GM18909 (cell line): ENCODE results near the gene UBE2V1.
"Not testable (repeated sequence)": the region's sequence is repeated elsewhere in the genome, so short reads cannot be mapped to it uniquely, and the experiment has no call there.

ENCODE experiments used
- ATAC-seq: cut with Tn5 transposase; IDR thresholded peaks from one replicate; pipeline ENCODE4 v1.9.1; 2021; ENCODE audit warnings: mild to moderate bottlenecking; ENCODE audit not compliant: unreplicated experiment, poor library complexity

The UBE2V1 gene

GRCh38 chr20:50138479-50139393 lies 25.8 kb upstream of the UBE2V1 start:
- no peak for ATAC-seq

GRCh38 chr20:50138120-50138478 lies 25.1 kb upstream of the UBE2V1 start:
- ATAC-seq = no peak

- ATAC-seq = not testable (repeated sequence)
Observed at GRCh38 chr20:50137702-50138101, 24.8 kb upstream of the UBE2V1 start.

GRCh38 chr20:50136822-50137599 lies 24.1 kb upstream of the UBE2V1 start:
- no peak for ATAC-seq

GRCh38 chr20:50135157-50135556 lies 22.2 kb upstream of the UBE2V1 start:
- ATAC-seq = not testable (repeated sequence)

GRCh38 chr20:50133474-50134217 lies 20.7 kb upstream of the UBE2V1 start:
- no peak for ATAC-seq

- ATAC-seq = no peak
Observed at GRCh38 chr20:50133041-50133440, 20.1 kb upstream of the UBE2V1 start.

GRCh38 chr20:50130995-50131394 lies 18.0 kb upstream of the UBE2V1 start:
- ATAC-seq = no peak

GRCh38 chr20:50130356-50130723 lies 17.4 kb upstream of the UBE2V1 start:
- ATAC-seq = no peak

- ATAC-seq = no peak
Observed at GRCh38 chr20:50129662-50130355, 16.9 kb upstream of the UBE2V1 start.

GRCh38 chr20:50128520-50128905 lies 15.6 kb upstream of the UBE2V1 start:
- ATAC-seq = no peak

- ATAC-seq = no peak
Observed at GRCh38 chr20:50127587-50128519, 14.9 kb upstream of the UBE2V1 start.

GRCh38 chr20:50126662-50127061 lies 13.7 kb upstream of the UBE2V1 start:
- ATAC-seq = no peak

- no peak for ATAC-seq
Observed at GRCh38 chr20:50125279-50125678, 12.3 kb upstream of the UBE2V1 start.

- ATAC-seq = no peak
Observed at GRCh38 chr20:50124496-50124895, 11.5 kb upstream of the UBE2V1 start.

GRCh38 chr20:50123418-50123817 lies 10.5 kb upstream of the UBE2V1 start:
- no peak for ATAC-seq

GRCh38 chr20:50122763-50123162 lies 9.8 kb upstream of the UBE2V1 start:
- ATAC-seq = no peak

GRCh38 chr20:50121858-50122271 lies 8.9 kb upstream of the UBE2V1 start:
- no peak for ATAC-seq
